ENCODE data around the gene DNAH14.

The DNAH14 gene

DNA sequence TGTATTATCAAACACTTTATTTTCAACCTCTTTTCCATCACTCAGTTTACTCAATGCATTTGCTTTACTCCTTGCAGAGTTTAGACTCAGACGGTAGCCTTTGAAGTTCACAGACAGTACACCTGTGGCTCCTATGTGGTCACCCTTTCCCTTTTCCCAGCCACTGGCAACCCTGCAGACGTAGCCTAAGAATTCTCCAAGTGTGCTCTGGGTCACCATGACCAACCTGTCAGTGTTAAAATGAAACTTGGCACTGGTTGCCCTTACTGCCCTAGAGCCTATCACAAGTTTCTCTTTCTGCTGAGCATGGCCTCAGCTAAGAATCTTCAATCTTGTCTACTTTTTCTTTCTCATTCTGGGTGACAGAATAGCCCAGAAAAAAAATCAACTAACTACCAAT is 25.5 kb upstream of the DNAH14 start:
- no peak for TF ChIP-seq CEBPB (IDR thresholded peaks at IDR 0.05)
- no peak for TF ChIP-seq CREB1 (IDR thresholded peaks at IDR 0.05; ENCODE audit: low read depth)
- TF ChIP-seq EP300 (IDR thresholded peaks at IDR 0.05; ENCODE audit: borderline replicate concordance), result no peak
- TF ChIP-seq, protein P1, sequence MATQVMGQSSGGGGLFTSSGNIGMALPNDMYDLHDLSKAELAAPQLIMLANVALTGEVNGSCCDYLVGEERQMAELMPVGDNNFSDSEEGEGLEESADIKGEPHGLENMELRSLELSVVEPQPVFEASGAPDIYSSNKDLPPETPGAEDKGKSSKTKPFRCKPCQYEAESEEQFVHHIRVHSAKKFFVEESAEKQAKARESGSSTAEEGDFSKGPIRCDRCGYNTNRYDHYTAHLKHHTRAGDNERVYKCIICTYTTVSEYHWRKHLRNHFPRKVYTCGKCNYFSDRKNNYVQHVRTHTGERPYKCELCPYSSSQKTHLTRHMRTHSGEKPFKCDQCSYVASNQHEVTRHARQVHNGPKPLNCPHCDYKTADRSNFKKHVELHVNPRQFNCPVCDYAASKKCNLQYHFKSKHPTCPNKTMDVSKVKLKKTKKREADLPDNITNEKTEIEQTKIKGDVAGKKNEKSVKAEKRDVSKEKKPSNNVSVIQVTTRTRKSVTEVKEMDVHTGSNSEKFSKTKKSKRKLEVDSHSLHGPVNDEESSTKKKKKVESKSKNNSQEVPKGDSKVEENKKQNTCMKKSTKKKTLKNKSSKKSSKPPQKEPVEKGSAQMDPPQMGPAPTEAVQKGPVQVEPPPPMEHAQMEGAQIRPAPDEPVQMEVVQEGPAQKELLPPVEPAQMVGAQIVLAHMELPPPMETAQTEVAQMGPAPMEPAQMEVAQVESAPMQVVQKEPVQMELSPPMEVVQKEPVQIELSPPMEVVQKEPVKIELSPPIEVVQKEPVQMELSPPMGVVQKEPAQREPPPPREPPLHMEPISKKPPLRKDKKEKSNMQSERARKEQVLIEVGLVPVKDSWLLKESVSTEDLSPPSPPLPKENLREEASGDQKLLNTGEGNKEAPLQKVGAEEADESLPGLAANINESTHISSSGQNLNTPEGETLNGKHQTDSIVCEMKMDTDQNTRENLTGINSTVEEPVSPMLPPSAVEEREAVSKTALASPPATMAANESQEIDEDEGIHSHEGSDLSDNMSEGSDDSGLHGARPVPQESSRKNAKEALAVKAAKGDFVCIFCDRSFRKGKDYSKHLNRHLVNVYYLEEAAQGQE (IDR thresholded peaks at IDR 0.05; ENCODE audit: low read depth), result no peak
- no peak for TF ChIP-seq NFIC (IDR thresholded peaks at IDR 0.05)
- TF ChIP-seq, protein P2, sequence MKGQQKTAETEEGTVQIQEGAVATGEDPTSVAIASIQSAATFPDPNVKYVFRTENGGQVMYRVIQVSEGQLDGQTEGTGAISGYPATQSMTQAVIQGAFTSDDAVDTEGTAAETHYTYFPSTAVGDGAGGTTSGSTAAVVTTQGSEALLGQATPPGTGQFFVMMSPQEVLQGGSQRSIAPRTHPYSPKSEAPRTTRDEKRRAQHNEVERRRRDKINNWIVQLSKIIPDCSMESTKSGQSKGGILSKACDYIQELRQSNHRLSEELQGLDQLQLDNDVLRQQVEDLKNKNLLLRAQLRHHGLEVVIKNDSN (IDR thresholded peaks at IDR 0.05), result no peak
- no peak for TF ChIP-seq FOXM1 (IDR thresholded peaks at IDR 0.05; ENCODE audit: borderline replicate concordance, low read depth)
- no peak for TF ChIP-seq TAF1 (IDR thresholded peaks at IDR 0.05; ENCODE audit: low read depth)
- TF ChIP-seq MAX (IDR thresholded peaks at IDR 0.05), result no peak
- TF ChIP-seq EGR1 (IDR thresholded peaks at IDR 0.05), result no peak
- no peak for TF ChIP-seq ZBTB7A (IDR thresholded peaks at IDR 0.05; ENCODE audit: low read depth)
- no peak for TF ChIP-seq TEAD4 (IDR thresholded peaks at IDR 0.05)
- TF ChIP-seq RAD21 (IDR thresholded peaks at IDR 0.05; ENCODE audit: low read depth), result no peak
- TF ChIP-seq TCF12 (IDR thresholded peaks at IDR 0.05; ENCODE audit: low read depth), result no peak
- no peak for TF ChIP-seq YY1 (IDR thresholded peaks at IDR 0.05; ENCODE audit: low read depth)

- TF ChIP-seq TCF12 (IDR thresholded peaks at IDR 0.05; ENCODE audit: low read depth) (no peak), NFIC (IDR thresholded peaks at IDR 0.05) (no peak), FOXM1 (IDR thresholded peaks at IDR 0.05; ENCODE audit: borderline replicate concordance, low read depth) (no peak), ZBTB7A (IDR thresholded peaks at IDR 0.05; ENCODE audit: low read depth) (no peak), CEBPB (IDR thresholded peaks at IDR 0.05) (no peak), RAD21 (IDR thresholded peaks at IDR 0.05; ENCODE audit: low read depth) (no peak)
- TF ChIP-seq, protein P1 (IDR thresholded peaks at IDR 0.05; ENCODE audit: low read depth), result no peak
- TF ChIP-seq, protein P2 (IDR thresholded peaks at IDR 0.05), result no peak
Measured at GRCh38 chr1:224906340-224906739, 23.1 kb upstream of the DNAH14 start.

- TF ChIP-seq FOXM1 (IDR thresholded peaks at IDR 0.05; ENCODE audit: borderline replicate concordance, low read depth), result no peak
- no peak for TF ChIP-seq TEAD4 (IDR thresholded peaks at IDR 0.05)
- no peak for TF ChIP-seq CREB1 (IDR thresholded peaks at IDR 0.05; ENCODE audit: low read depth)
- TF ChIP-seq CEBPB (IDR thresholded peaks at IDR 0.05), result no peak
- TF ChIP-seq, protein P1 (IDR thresholded peaks at IDR 0.05; ENCODE audit: low read depth), result no peak
- no peak for TF ChIP-seq TAF1 (IDR thresholded peaks at IDR 0.05; ENCODE audit: low read depth)
- no peak for TF ChIP-seq EGR1 (IDR thresholded peaks at IDR 0.05)
- TF ChIP-seq MAX (IDR thresholded peaks at IDR 0.05), result no peak
- no peak for TF ChIP-seq TCF12 (IDR thresholded peaks at IDR 0.05; ENCODE audit: low read depth)
- TF ChIP-seq RAD21 (IDR thresholded peaks at IDR 0.05; ENCODE audit: low read depth), result no peak
- no peak for TF ChIP-seq YY1 (IDR thresholded peaks at IDR 0.05; ENCODE audit: low read depth)
- no peak for TF ChIP-seq NFIC (IDR thresholded peaks at IDR 0.05)
- TF ChIP-seq, protein P2 (IDR thresholded peaks at IDR 0.05), result no peak
- no peak for TF ChIP-seq EP300 (IDR thresholded peaks at IDR 0.05; ENCODE audit: borderline replicate concordance)
- no peak for TF ChIP-seq ZBTB7A (IDR thresholded peaks at IDR 0.05; ENCODE audit: low read depth)
Measured at GRCh38 chr1:224911217-224911616, 18.3 kb upstream of the DNAH14 start.

- TF ChIP-seq CREB1 (IDR thresholded peaks at IDR 0.05; ENCODE audit: low read depth) (no peak), NFIC (IDR thresholded peaks at IDR 0.05) (no peak), ZBTB7A (IDR thresholded peaks at IDR 0.05; ENCODE audit: low read depth) (no peak), TEAD4 (IDR thresholded peaks at IDR 0.05) (no peak)
Measured at GRCh38 chr1:224914292-224914900, 15.1 kb upstream of the DNAH14 start.

Data from Ishikawa (cell line).